ENCODE results near the gene ARMC8.

Gene ARMC8

DNA sequence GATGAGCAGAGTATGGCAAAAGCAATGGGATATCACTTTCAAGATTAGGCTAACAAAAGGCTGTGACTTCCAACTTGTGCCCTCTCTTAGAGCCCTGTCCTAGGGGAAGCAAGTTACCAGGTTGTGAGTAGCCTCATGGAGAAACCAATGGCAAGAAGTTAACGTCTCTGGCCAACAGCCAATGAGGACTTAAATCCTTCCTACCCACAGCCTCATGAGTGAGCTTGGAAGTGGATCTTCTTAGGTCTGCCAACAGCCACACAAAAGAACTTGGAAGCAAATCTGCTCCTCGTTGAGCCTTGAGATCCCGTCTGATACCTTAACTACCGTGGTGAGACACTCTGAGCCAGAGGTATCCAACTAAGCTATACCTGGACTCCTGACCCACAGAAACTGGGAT, 136.9 kb downstream of the ARMC8 start:
- no peaks in the 10 kb centered on the region for H3K36me3 Mint-ChIP-seq
- no peaks in the 10 kb centered on the region for H3K9me3 Mint-ChIP-seq
- no peak for DNase-seq
- no peak overlapping the region for H3K27ac Mint-ChIP-seq
- H3K27me3 Mint-ChIP-seq = no peaks in the 10 kb centered on the region
- no peak overlapping the region for H3K4me3 Mint-ChIP-seq
- CTCF ChIA-PET = no interaction called here
- H3K4me1 Mint-ChIP-seq = peaks cover 32% of the 10 kb centered on the region

DNA sequence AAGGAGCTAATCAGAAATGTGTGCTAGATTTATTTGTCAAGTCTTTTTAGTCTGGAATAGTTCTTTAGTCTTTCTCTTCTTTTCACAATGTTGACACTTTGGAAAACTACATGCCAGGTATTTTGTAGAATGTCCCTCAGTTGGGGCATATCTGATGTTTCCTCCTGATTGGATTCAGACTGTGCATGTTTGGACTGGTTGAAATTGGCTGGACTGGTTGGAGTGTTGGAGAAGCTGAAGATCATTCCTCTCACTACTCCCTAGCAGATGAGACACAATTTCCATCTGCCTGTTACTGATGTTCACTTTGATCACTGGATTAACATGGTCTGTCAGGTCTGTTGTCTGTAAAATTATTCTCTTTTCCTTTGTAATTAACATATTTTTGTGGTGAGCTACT, 138.9 kb downstream of the ARMC8 start:
- no peak for DNase-seq
- CTCF ChIA-PET = interaction anchor here (0.6 to 1.0 kb wide), 3 partner anchors 91 to 249 kb away, joined by 3 to 4 read pairs (median 4); no protein-coding TSS in a partner anchor
- no peaks in the 10 kb centered on the region for H3K9me3 Mint-ChIP-seq
- H3K27ac Mint-ChIP-seq = no peak overlapping the region
- H3K36me3 Mint-ChIP-seq = no peaks in the 10 kb centered on the region
- H3K4me1 Mint-ChIP-seq = peaks cover 40% of the 10 kb centered on the region
- H3K4me3 Mint-ChIP-seq = no peak overlapping the region
- peaks cover 5% of the 10 kb centered on the region for H3K27me3 Mint-ChIP-seq

DNA sequence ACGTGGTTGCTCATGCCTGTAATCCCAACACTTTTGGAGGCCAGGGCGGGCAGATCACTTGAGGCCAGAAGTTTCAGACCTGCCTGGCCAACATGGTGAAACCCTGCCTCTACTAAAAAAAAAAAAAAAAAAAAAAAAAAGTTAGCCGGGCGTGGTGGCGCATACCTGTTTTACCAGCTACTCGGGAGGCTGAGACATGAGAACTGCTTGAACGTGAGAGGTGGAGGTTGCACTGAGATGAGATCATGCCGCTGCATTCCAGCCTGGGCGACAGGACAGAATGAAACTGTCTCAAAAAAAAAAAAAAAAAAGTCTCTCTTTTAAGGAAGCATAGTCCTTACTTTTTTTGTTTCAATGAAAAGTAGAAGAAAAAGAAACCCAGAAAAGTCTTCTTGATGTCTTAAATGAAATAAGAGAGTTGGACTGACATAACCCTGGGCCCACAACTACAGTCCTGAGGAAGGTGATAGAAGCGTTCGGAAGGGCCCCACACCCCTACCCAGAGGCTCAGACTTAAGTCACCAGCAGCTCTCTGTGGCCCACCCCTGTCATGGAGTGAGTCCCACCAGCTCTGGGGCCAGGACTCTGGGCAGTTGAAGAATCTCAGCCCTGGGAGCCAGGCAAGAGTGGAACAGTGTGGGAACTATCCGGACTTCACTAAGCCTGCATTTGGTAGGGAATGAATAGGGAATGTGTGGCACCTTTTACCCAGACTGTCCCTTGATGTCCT, 139.9 kb downstream of the ARMC8 start:
- CTCF ChIA-PET = interaction anchor here (0.6 to 2.6 kb wide), 5 partner anchors 55 to 262 kb away, joined by 3 to 19 read pairs (median 4); no protein-coding TSS in a partner anchor
- DNase-seq = no peak
- no peak overlapping the region for H3K27ac Mint-ChIP-seq
- H3K4me3 Mint-ChIP-seq = no peak overlapping the region
- H3K27me3 Mint-ChIP-seq = peaks cover 5% of the 10 kb centered on the region
- no peaks in the 10 kb centered on the region for H3K36me3 Mint-ChIP-seq
- H3K9me3 Mint-ChIP-seq = no peaks in the 10 kb centered on the region
- peaks cover 39% of the 10 kb centered on the region for H3K4me1 Mint-ChIP-seq

DNA sequence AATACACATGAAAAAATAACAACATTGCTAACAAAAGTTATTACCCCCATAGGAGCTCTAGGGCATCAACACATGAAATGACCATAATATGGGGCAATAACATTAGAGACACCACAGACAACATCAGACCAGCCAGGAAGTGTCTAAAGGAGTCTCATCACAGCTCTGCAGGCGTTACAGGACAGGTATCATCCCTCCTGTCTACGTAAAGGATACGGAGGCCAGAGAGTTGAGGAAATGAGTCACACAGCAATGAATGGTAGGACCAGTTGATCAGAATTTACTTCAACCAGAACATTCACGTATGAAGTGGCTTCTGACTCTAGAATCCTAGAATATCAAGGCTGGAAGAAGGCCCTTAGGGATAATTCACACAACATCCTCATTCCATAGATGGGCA, 140.7 kb downstream of the ARMC8 start:
- Mint-ChIP-seq H3K27ac (no peak overlapping the region), H3K27me3 (peaks cover 5% of the 10 kb centered on the region), H3K4me3 (no peak overlapping the region), H3K9me3 (no peaks in the 10 kb centered on the region), H3K36me3 (no peaks in the 10 kb centered on the region), H3K4me1 (peaks cover 33% of the 10 kb centered on the region)
- CTCF ChIA-PET = interaction anchor here (1.2 to 2.6 kb wide), 4 partner anchors 28 to 262 kb away, joined by 3 to 19 read pairs (median 4); no protein-coding TSS in a partner anchor
- DNase-seq = no peak

DNA sequence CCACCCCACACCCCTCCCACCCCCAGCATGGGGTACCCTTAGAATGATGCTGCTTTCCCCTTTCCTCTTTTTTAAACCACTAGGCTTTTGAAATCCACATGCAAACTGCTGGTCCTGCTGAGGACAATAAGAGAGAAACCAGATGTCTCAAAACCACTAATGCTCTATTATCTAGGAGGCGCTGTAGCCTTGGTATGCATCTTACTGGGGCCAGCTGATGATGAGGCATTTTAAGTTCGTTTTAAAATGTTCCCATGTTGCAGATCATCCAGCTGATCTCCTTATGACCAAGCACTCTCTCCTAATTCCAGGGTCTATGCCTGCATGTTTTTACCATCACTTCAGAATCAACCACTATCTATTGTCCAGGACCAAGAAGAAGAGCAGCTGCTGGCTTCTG, 141.2 kb downstream of the ARMC8 start:
- peaks cover 10% of the 10 kb centered on the region for H3K27me3 Mint-ChIP-seq
- H3K4me1 Mint-ChIP-seq = peaks cover 33% of the 10 kb centered on the region
- peak overlapping the region; percentile 67 for H3K4me3 Mint-ChIP-seq
- H3K27ac Mint-ChIP-seq = no peak overlapping the region
- no peaks in the 10 kb centered on the region for H3K9me3 Mint-ChIP-seq
- H3K36me3 Mint-ChIP-seq = no peaks in the 10 kb centered on the region
- CTCF ChIA-PET = interaction anchor here (0.7 to 2.6 kb wide), 12 partner anchors 9 to 263 kb away, joined by 3 to 19 read pairs (median 3); no protein-coding TSS in a partner anchor
- DNase-seq = no peak

DNA sequence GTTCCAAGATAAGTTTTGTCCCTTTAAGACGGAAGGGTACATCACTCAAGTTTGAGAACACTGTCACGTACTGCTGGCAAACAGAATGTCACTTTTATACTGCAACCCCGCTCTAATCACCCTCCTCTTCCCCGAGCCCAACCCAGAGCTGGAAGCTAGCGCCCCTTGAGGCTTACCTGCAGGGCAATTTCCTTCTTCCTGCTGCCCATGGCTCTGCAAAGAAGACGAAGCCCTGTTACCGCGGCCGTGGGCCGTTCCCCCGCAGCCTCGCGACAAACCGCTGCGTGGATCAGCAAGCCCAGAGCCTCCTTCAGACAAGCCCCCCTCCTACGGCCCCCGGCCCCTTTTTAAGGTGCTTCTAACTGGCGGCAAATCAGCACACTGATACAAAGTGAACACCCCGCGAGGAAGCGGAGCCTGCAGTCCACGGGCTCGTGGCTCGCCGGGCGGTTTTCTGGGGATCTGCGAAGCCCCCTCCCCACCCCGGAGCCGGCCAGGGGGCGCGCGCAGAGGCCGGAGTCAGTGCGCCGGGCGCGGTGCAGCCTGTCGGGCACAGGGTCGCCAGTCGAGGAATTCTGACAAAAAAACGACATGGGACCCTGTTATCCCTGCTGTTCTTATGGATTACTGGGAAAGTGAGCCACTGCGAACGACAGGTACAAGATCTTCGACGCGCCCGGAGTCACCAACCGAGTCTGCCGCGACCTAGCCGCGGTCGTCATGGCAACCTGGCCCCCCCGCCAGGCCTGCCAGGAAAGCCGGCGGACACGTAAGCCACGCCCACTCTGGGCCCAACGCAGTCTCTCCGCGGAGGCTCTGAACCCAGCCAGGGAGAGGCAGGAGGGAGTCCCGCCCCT, 142.3 kb downstream of the ARMC8 start, which contains the start of gene NME9:
NME9 (minus strand) TSS at position 725 of the 857 bp plus-strand sequence; CDS start at position 209, 516 bp downstream.
- CTCF ChIA-PET = interaction anchor here (0.7 to 2.6 kb wide), 12 partner anchors 8 to 260 kb away, joined by 3 to 19 read pairs (median 3); no protein-coding TSS in a partner anchor
- peaks cover 11% of the 10 kb centered on the region for H3K27me3 Mint-ChIP-seq
- H3K4me1 Mint-ChIP-seq = peaks cover 28% of the 10 kb centered on the region
- no peaks in the 10 kb centered on the region for H3K9me3 Mint-ChIP-seq
- no peaks in the 10 kb centered on the region for H3K36me3 Mint-ChIP-seq
- peak within 1 kb of the TSS; percentile 91 for H3K4me3 Mint-ChIP-seq
- DNase-seq = peak; percentile 89
- H3K27ac Mint-ChIP-seq = peak within 1 kb of the TSS; percentile 82

DNA sequence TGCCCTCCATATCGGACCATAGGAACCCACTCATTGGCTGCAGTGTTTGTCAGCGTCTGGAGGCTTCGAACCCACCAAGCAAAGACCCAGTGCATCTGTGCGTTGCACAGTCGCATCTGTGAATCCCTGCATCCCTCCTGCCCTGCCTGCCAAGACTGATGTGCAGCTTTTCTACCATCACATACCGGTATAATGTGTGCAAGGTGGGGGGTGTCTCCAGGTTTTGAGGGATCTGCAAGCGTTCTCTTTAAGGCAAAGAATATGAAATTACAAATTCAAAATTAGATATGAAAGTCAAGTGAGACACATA, 142.8 kb downstream of the ARMC8 start:
- Mint-ChIP-seq H3K36me3 (no peaks in the 10 kb centered on the region), H3K27ac (no peak overlapping the region), H3K27me3 (peaks cover 11% of the 10 kb centered on the region), H3K4me1 (peaks cover 22% of the 10 kb centered on the region), H3K9me3 (no peaks in the 10 kb centered on the region), H3K4me3 (peak overlapping the region; percentile 91)
- CTCF ChIA-PET = interaction anchor here (0.9 to 1.9 kb wide), 4 partner anchors 28 to 157 kb away, joined by 3 to 7 read pairs (median 4); no protein-coding TSS in a partner anchor
- DNase-seq = no peak

DNA sequence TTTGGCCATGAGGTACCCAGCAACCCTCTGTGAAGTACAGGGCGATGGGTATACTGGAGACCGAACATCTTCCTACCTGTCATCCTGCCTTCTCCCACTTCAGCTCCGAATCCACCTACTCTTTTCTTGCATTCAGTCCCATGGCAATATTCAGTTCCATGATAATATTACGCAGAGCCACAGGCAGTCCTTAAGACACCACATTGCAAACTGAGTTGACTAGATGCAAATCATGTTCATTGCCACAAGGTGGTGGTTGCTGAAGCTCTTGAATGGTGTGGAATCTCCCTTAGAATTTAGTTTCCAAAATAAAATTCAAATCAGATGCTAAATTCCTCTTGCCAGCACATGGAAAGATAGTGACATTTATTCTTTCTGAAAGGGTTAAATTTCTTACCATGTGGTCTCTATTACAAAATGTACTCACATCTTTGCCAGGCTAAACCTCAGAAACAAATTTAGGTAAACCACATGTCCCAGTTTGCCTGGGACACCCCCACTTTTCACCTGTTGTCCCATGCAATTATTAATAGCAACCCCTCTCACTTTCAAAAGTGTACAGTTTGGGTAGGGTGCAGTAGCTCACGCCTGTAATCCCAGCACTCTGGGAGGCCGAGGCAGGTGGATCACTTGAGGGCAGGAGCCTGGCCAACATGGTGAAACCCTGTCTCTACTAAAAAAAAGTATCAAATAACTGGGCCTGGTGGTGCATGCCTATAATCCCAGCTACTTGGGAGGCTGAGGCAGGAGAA, 144.2 kb downstream of the ARMC8 start:
- Mint-ChIP-seq H3K9me3 (no peaks in the 10 kb centered on the region), H3K27me3 (peaks cover 11% of the 10 kb centered on the region), H3K27ac (no peak overlapping the region), H3K4me3 (no peak overlapping the region), H3K4me1 (peaks cover 20% of the 10 kb centered on the region), H3K36me3 (no peaks in the 10 kb centered on the region)
- no peak for DNase-seq
- CTCF ChIA-PET = interaction anchor here (1.1 to 1.9 kb wide), 7 partner anchors 13 to 593 kb away, joined by 3 to 7 read pairs (median 5); partner anchors contain the start of gene ARMC8

DNA sequence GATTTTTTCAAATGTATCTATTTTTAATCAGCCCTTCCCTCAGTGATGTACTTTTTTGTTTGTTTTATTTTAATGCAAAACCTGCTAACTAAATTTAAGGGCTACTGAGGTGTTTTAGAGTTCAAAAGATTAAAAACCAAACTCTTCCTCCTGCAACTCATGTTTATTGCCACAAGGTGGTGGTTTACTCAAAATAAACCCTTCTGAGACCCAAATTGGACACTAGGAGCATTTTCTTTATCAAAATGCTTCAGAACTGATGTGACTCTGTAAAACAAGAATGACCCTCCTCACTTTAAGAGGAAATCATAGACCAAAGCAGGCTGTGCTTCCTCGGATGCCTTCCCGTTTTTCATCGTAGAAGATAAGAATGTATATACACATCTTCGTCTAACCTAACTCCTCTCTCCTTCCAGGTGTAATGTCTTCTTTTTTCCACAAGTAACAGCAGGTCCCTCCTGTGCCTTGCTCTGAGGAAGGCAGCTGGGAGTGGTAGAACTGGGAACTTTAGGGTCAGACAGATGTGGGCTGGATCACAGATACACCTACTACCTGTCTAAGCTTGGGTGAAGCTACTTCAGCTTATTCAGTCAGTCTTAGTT, 145.5 kb downstream of the ARMC8 start:
- peaks cover 12% of the 10 kb centered on the region for H3K27me3 Mint-ChIP-seq
- H3K4me1 Mint-ChIP-seq = peaks cover 20% of the 10 kb centered on the region
- H3K4me3 Mint-ChIP-seq = no peak overlapping the region
- CTCF ChIA-PET = interaction anchor here (1.0 to 1.7 kb wide), 3 partner anchors 40 to 153 kb away, joined by 3 to 4 read pairs (median 3); partner anchors contain the start of gene ARMC8
- no peak for DNase-seq
- no peaks in the 10 kb centered on the region for H3K9me3 Mint-ChIP-seq
- no peak overlapping the region for H3K27ac Mint-ChIP-seq
- no peaks in the 10 kb centered on the region for H3K36me3 Mint-ChIP-seq

DNA sequence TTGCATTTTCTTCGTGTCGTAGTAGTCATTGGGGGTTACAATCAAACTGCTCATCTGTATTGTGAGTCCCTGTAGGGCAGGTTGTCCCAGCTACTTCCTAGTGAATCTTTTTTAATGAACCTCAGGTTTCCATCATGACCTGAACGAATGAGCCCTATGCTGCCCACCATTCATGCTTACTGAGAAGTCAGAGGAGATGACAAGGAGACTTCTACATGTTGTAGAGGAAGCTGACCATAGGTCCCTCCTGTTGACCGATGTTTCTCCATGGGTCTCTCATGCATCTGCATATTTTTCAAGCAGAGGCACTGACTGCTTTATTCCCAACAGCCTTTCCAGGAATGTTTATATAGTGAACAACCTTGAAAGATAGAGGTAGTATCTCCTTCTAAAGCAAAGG, 147.5 kb downstream of the ARMC8 start:
- no peak overlapping the region for H3K4me3 Mint-ChIP-seq
- no peaks in the 10 kb centered on the region for H3K9me3 Mint-ChIP-seq
- H3K4me1 Mint-ChIP-seq = peaks cover 9% of the 10 kb centered on the region
- DNase-seq = no peak
- H3K27me3 Mint-ChIP-seq = peaks cover 17% of the 10 kb centered on the region
- CTCF ChIA-PET = interaction anchor here (0.6 to 1.1 kb wide), 2 partner anchors 144 to 153 kb away, joined by 3 to 4 read pairs; no protein-coding TSS in a partner anchor
- no peaks in the 10 kb centered on the region for H3K36me3 Mint-ChIP-seq
- no peak overlapping the region for H3K27ac Mint-ChIP-seq

DNA sequence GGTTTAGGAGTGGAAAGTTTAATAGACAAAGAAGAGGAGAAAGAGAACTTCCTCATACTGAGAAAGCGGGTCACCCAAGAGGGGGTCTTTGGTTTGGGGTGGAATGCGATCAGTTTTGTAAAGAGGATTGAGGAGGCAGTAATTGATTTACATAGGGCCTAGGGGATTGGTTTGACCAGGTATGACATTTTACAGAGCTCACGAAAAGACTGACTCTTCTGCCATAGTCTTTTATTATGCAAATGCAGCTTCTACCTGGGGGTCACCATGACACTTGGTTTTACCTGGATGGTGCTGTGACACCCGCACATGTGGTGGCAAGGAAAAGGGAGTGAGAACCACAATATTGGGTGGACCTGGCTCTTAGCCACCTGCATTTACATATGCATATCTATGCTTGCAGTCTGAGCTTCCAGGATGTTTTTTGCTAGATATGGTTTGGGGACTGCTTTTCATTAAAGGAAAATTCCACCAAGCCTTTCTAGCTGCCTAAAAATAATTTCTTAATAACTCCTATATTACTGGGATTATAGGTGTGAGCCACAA, 149.4 kb downstream of the ARMC8 start:
- H3K4me1 Mint-ChIP-seq = no peaks in the 10 kb centered on the region
- no peaks in the 10 kb centered on the region for H3K9me3 Mint-ChIP-seq
- no peaks in the 10 kb centered on the region for H3K36me3 Mint-ChIP-seq
- H3K27me3 Mint-ChIP-seq = peaks cover 13% of the 10 kb centered on the region
- CTCF ChIA-PET = interaction anchor here (0.7 to 2.2 kb wide), 3 partner anchors 9 to 587 kb away, joined by 3 to 7 read pairs (median 3); no protein-coding TSS in a partner anchor
- DNase-seq = no peak
- no peak overlapping the region for H3K27ac Mint-ChIP-seq
- no peak overlapping the region for H3K4me3 Mint-ChIP-seq

DNA sequence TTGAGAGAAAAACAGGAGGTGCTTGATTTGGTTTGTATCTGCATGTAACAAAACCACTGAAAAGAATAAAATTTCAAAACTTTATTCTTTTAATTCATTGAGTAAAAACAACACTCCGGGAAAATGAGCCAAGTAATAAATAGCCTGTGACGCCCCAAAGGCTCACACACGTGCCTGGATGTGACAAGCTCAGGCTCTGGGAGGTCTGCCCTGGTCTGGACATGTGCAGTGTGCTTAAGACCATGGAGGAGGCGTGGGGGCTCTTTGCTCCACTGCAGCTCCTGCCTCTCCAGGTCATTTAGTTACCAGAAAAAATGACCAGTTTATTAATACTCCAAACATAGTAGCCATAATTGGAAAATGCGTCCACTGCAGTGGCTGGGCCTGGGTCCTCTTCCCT, 151.1 kb downstream of the ARMC8 start:
- Mint-ChIP-seq H3K9me3 (no peaks in the 10 kb centered on the region), H3K4me1 (no peaks in the 10 kb centered on the region)
- CTCF ChIA-PET = interaction anchor here (1.2 kb wide), 1 partner anchor 9 kb away, joined by 3 read pairs; no protein-coding TSS in a partner anchor

DNA sequence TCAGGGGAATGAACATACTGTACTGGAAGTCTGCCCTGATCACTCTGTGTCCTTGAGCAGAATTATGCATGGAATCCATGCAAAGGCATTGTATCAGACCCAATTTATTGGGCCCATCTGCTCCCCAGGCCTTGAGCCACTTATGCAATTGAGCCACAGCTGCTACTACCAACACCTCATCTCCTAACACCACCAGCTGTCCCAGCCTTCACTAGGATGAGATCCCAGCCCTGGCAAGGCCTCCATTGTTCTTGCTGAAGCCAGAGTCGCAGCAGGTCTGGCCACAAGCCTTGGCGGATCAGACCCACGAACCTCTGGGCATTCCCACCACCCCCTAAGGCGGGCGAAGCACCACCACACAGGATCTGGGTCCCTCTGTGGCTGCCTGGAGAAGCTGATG, 151.7 kb downstream of the ARMC8 start:
- H3K36me3 Mint-ChIP-seq = no peaks in the 10 kb centered on the region
- H3K27ac Mint-ChIP-seq = no peak overlapping the region
- H3K9me3 Mint-ChIP-seq = no peaks in the 10 kb centered on the region
- H3K4me1 Mint-ChIP-seq = no peaks in the 10 kb centered on the region
- H3K4me3 Mint-ChIP-seq = no peak overlapping the region
- peaks cover 14% of the 10 kb centered on the region for H3K27me3 Mint-ChIP-seq
- DNase-seq = no peak
- CTCF ChIA-PET = interaction anchor here (1.2 kb wide), 1 partner anchor 10 kb away, joined by 3 read pairs; no protein-coding TSS in a partner anchor

More for the DNA sequence above, 151.1 kb downstream of the ARMC8 start:
- H3K27me3 Mint-ChIP-seq = peaks cover 15% of the 10 kb centered on the region
- no peaks in the 10 kb centered on the region for H3K36me3 Mint-ChIP-seq
- no peak overlapping the region for H3K27ac Mint-ChIP-seq
- no peak overlapping the region for H3K4me3 Mint-ChIP-seq
- DNase-seq = no peak

Data from activated naive CD4-positive, alpha-beta T cell treated with anti-CD3 and anti-CD28 coated beads, Interleukin-2, amount 10 ng/mL, durations not matched to agents 7 days and 5 days (primary cell).